Measurements from ENCODE around the gene PIK3R2.

PIK3R2 gene

GRCh38 chr19:18145391-18145999 lies 7.5 kb upstream of the PIK3R2 start:
- TF ChIP-seq CTCF (IDR thresholded peaks at IDR 0.05) (no peak), ZFX (IDR thresholded peaks at IDR 0.05; ENCODE audit: borderline replicate concordance) (no peak)
- no peak overlapping the region for H3K27ac ChIP-seq

GRCh38 chr19:18147396-18147795 lies 5.6 kb upstream of the PIK3R2 start:
- TF ChIP-seq ZFX (IDR thresholded peaks at IDR 0.05; ENCODE audit: borderline replicate concordance) (no peak), CTCF (IDR thresholded peaks at IDR 0.05) (no peak)

GRCh38 chr19:18149596-18149975 lies 3.4 kb upstream of the PIK3R2 start:
- no peak overlapping the region for H3K27ac ChIP-seq
- no peak for TF ChIP-seq ZFX (IDR thresholded peaks at IDR 0.05; ENCODE audit: borderline replicate concordance)
- TF ChIP-seq CTCF (IDR thresholded peaks at IDR 0.05): no peak

More at GRCh38 chr19:18147396-18147795, 5.6 kb upstream of the PIK3R2 start:
- H3K27ac ChIP-seq: no peak overlapping the region

GRCh38 chr19:18150776-18151624 lies 2.0 kb upstream of the PIK3R2 start:
- peak overlapping the region; percentile 92 for H3K27ac ChIP-seq
- TF ChIP-seq CTCF (IDR thresholded peaks at IDR 0.05): no peak
- no peak for TF ChIP-seq ZFX (IDR thresholded peaks at IDR 0.05; ENCODE audit: borderline replicate concordance)

- H3K27ac ChIP-seq: peak overlapping the region; percentile 92
- TF ChIP-seq CTCF (IDR thresholded peaks at IDR 0.05) (peak; percentile 74), ZFX (IDR thresholded peaks at IDR 0.05; ENCODE audit: borderline replicate concordance) (no peak)
Observed at GRCh38 chr19:18152442-18152816, 534 bp upstream of the PIK3R2 start.

- TF ChIP-seq CTCF (IDR thresholded peaks at IDR 0.05) (no peak), ZFX (IDR thresholded peaks at IDR 0.05; ENCODE audit: borderline replicate concordance) (no peak)
- peak overlapping the region; percentile 92 for H3K27ac ChIP-seq
Observed at GRCh38 chr19:18153556-18154134, 682 bp downstream of the PIK3R2 start.

All from 22Rv1 (cell line).